GM21529 (cell line): ENCODE results near the gene GIMAP6.
"Not testable (repeated sequence)": the region's sequence is repeated elsewhere in the genome, so short reads cannot be mapped to it uniquely, and the experiment has no call there.

Experiments used
- ATAC-seq: cut with Tn5 transposase; IDR thresholded peaks from one replicate; pipeline ENCODE4 v1.9.1; 2021; ENCODE audit not compliant: unreplicated experiment

The GIMAP6 gene

DNA sequence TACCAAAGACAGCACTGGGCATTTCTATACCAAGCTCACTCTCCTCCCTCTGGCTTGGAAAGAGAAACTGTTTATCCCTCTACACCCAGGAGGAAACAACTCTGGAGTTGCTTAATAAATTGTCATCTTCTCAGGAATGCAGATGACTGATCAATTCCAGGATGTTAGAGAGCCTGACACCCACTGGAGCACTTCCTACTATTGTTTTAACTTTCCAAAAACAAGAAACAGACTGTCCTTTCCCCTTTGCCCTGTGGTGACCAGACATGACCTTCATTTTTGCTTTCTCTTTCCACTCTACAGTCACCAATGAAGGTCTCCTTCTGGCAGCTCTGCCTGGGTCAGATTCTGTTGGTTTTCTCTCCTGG lies 45.4 kb downstream of the GIMAP6 start:
- ATAC-seq = no peak

DNA sequence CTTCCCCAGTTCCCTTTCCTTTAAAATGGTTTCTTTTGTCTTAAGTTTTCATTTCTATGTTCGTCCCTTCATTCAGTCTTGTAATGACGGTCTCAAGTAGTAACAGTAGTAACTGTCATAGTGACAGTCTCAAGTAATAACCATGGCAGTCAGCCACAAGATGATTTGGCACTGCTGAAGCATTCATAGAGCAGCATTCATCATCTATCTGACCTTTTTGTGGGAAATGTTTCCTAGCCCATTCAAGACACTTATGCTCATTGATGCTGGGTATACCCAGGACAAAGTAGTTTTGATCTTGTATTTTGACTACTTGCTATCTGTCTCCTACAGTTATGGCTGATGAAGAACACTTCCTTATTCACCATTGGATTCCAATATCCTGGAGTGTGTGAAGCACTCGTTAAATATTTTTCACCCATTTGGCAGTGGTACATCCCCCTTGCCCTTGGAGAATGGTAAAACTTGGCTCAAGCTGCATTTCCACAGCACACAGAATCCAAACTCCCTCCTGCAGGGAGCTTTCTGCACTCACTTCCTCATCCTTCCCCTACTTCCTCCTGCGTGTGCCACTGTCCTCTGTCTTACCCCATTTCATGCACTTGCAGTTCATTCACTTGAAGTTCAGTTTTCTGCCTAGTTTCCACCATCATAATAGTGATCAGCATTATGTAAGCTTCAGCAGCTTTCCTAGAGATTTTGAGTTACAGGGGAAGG lies 46.0 kb downstream of the GIMAP6 start:
- ATAC-seq = no peak

DNA sequence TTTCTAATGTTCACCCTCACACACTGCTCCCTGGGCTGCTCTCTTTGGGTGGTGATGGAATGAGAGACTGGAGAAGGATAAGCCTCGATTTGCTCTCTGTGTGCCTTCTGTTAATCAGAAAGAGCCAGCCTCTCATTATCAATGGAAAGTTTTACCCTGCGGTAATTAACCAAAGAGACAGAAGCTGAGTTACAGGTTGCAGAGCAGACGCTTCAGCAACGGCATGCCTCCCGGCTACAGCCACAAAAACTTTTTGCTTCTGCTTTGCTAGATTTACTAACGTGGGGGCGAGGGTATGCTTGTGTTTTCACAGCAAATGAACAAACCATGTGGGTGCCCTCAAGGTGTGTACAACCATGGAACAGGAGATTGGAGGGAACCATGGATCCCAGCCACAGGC lies 47.0 kb downstream of the GIMAP6 start:
- ATAC-seq = no peak

DNA sequence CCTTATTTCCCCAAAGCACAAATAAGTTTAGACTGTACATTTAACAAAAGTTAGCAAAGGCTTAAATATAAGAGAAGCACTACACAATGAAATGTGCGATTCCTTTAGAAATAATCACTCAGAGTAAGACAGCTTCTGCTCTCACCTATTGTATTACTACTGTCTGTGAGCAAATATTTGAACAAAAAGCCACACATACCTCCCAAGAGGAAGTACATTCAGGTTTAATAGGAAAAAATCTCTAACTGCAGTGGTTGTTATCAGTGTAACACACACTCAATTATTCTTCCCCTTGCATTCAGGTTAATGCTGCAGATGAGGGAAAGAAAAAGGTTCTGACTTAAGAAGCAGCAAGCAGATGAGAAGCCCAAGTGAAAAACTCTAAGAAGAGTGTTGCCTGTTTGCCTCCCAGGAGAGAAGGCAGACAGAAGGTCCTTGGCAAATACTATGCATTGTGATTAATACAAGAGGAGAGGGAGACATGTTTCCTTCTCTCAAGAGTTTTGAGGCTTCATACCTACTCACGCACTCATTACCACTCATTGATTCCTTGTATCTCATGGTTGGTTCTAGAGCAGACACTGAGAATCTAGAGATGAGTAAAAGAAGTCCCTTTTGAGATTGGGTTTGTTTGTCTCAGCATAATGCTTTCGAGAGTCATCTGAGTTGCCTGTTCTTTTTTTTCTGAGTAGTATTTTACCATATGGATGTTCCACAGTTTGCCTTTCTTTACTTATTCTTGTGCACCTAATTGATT lies 51.4 kb downstream of the GIMAP6 start:
- no peak for ATAC-seq

DNA sequence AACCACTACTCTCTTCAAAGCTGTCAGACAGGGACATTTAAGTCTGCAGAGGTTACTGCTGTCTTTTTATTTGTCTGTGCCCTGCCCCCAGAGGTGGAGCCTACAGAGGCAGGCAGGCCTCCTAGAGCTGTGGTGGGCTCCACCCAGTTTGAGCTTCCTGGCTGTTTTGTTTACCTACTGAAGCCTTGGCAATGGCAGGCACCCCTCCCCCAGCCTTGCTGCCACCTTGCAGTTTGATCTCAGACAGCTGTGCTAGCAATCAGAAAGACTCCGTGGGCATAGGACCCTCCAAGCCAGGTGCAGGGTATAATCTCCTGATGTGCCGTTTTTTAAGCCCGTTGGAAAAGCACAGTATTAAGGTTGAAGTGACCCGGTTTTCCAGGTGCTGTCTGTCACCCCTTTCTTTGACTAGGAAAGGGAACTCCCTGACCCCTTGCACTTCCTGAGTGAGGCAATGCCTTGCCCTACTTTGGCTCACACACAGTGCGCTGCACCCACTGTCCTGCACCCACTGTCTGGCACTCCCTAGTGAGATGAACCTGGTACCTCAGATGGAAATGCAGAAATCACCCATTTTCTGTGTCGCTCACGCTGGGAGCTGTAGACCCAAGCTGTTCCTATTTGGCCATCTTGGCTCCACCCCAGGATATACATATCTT lies 52.1 kb downstream of the GIMAP6 start:
- ATAC-seq = not testable (repeated sequence)
